Thymus (tissue), 11 donors: ENCODE data around the gene UBE2Q2. TPM values are rescaled to one million over a fixed set of nuclear protein-coding genes. Genes with fewer than 3 reads are reported as not detected.
"Not testable (repeated sequence)": the region's sequence is repeated elsewhere in the genome, so short reads cannot be mapped to it uniquely, and the experiment has no call there.

Experiments
- DNase-seq, 9 donors: peaks; one replicate each; pipeline ENCODE4 v3.0.0-alpha.2; 2013; ENCODE audit warnings: low spot score in 9 of 9, low read depth in 6 of 9, missing footprints in 1 of 9
- H3K27ac ChIP-seq, 2 donors: one replicate each; pipeline ENCODE4 v1.5.1; 2013; ENCODE audit warnings: control low read depth in 1 of 2, low read depth in 1 of 2, low read length in 1 of 2, mild to moderate bottlenecking in 1 of 2, moderate library complexity in 1 of 2
- H3K27me3 ChIP-seq, 2 donors: one replicate each; pipeline ENCODE4 v1.5.1; 2013; ENCODE audit warnings: low read length in 1 of 2; ENCODE audit not compliant: control insufficient read depth in 2 of 2, insufficient read depth in 1 of 2
- H3K36me3 ChIP-seq, 2 donors: one replicate each; pipeline ENCODE4 v1.5.1; 2013; ENCODE audit warnings: low read length in 1 of 2, mild to moderate bottlenecking in 1 of 2, moderate library complexity in 1 of 2; ENCODE audit not compliant: control insufficient read depth in 2 of 2, insufficient read depth in 2 of 2
- H3K4me1 ChIP-seq, 2 donors: one replicate each; pipeline ENCODE4 v1.5.1; 2013; ENCODE audit warnings: low read length in 2 of 2; ENCODE audit not compliant: control insufficient read depth in 2 of 2, insufficient read depth in 2 of 2
- H3K4me3 ChIP-seq, 2 donors: one replicate each; pipeline ENCODE4 v1.5.1; 2013; ENCODE audit warnings: low read length in 2 of 2, control low read depth in 1 of 2, mild to moderate bottlenecking in 1 of 2
- H3K9me3 ChIP-seq, 2 donors: one replicate each; pipeline ENCODE4 v1.5.1; 2013; ENCODE audit warnings: low read length in 1 of 2, mild to moderate bottlenecking in 1 of 2; ENCODE audit not compliant: control insufficient read depth in 2 of 2, insufficient read depth in 1 of 2
- WGBS: extraction: QIAGEN DNeasy Blood & Tissue Kit; methylation state at CpG from one replicate; pipeline ENCODE4 v1.1.7; 2013; 5-methylcytosine and 5-hydroxymethylcytosine counted together
- polyA plus RNA-seq: library from polyadenylated mRNA; stranded (reverse); fragments of 200-250 nt; gene quantifications from one replicate; pipeline ENCODE4 v1.2.3, GENCODE V29; 2013
- total RNA-seq: library from RNA; stranded (reverse); fragments of 120-200 nt; gene quantifications from one replicate; pipeline ENCODE4 v1.2.4, GENCODE V29; 2013
- donor health status: healthy.

UBE2Q2 gene
- total and polyA plus RNA-seq, 2 donors, result 24.2 to 56.5 TPM

DNA sequence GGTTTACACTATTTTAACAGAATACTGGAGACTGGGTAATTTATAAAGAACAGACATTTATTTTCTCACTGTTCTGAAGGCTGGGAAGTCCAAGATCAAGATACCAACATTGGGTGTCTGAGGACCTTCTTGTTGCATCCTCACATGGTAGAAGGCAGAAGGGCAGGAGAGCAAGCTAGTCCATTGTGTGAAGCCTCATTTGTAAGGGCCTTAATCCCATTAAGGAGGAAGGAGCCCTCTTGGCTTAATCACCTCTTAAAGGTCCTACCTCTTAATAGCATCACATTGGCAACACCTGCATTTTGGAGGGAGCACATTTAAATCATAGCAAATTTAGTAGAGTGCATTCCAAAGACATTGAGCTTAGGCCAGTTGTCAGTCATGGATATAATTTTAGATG lies 26.2 kb downstream of the UBE2Q2 start:
- Histone ChIP-seq H3K36me3 (peaks cover 12 to 18% of the 10 kb centered on the region in 2 donors), H3K27me3 (no peaks in the 10 kb centered on the region), H3K4me3 (no peak overlapping the region), H3K27ac (no peak overlapping the region), H3K9me3 (no peaks in the 10 kb centered on the region), H3K4me1 (no peaks in the 10 kb centered on the region)
- DNase-seq, result no peak

- not testable (repeated sequence) for H3K27me3 ChIP-seq, H3K27ac ChIP-seq, H3K4me3 ChIP-seq, DNase-seq, H3K9me3 ChIP-seq, H3K4me1 ChIP-seq
- H3K36me3 ChIP-seq, result peaks cover 12 to 32% of the 10 kb centered on the region in 2 donors
- 99% methylated on average over 1 of the region's 1 CpG for WGBS
These were observed 28.3 kb downstream of the UBE2Q2 start for GRCh38 chr15:75871589-75871988.

DNA sequence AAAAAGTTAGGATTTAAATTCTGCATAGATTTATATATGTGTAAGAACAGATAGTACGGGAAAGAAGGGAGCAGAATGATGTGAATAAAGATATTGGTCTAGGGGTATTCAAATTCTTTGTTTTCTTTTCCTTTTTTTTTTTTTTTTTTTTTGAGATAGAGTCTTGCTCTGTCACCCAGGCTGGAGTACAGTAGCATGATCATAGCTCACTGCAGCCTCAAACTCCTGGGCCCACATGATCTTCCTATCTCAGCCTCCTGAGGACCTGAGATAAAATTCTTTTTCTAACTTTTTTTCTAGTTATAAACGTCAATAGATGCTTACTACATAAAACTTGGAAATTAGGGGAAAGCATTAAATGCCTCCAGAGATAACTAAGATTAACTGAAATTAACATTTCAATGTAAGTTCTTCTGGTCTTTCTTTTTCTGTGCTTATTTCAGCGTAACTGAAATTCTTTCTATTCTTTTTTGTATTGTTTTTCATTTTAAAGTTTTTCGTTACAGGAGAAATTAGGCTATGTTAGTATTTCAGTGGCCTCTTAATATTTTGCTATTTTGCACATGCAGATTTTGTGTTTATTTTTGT lies 29.2 kb downstream of the UBE2Q2 start:
- Histone ChIP-seq H3K9me3 (no peaks in the 10 kb centered on the region), H3K36me3 (peaks cover 12 to 32% of the 10 kb centered on the region in 2 donors), H3K27me3 (no peaks in the 10 kb centered on the region), H3K4me1 (no peaks in the 10 kb centered on the region), H3K27ac (no peak overlapping the region), H3K4me3 (no peak overlapping the region)
- DNase-seq, result no peak
- 96% methylated on average over 4 of the region's 4 CpGs for WGBS

GRCh38 chr15:75884041-75884440 lies 40.8 kb downstream of the UBE2Q2 start:
- Histone ChIP-seq H3K9me3 (no peaks in the 10 kb centered on the region), H3K27ac (no peak overlapping the region), H3K27me3 (no peaks in the 10 kb centered on the region), H3K4me1 (no peaks in the 10 kb centered on the region), H3K36me3 (peaks cover 3 to 29% of the 10 kb centered on the region in 2 donors), H3K4me3 (no peak overlapping the region)
- no peak for DNase-seq
- WGBS, result 91% methylated on average over 1 of the region's 1 CpG

- no peak for DNase-seq
- no peak overlapping the region for H3K4me3 ChIP-seq
- H3K4me1 ChIP-seq, result no peaks in the 10 kb centered on the region
- no peak overlapping the region for H3K27ac ChIP-seq
- H3K27me3 ChIP-seq, result no peaks in the 10 kb centered on the region
- peaks cover 7 to 17% of the 10 kb centered on the region in 2 donors for H3K36me3 ChIP-seq
- H3K9me3 ChIP-seq, result no peaks in the 10 kb centered on the region
- WGBS, result 100% methylated on average over 1 of the region's 1 CpG
These were observed 43.9 kb downstream of the UBE2Q2 start for GRCh38 chr15:75887178-75887577.

DNA sequence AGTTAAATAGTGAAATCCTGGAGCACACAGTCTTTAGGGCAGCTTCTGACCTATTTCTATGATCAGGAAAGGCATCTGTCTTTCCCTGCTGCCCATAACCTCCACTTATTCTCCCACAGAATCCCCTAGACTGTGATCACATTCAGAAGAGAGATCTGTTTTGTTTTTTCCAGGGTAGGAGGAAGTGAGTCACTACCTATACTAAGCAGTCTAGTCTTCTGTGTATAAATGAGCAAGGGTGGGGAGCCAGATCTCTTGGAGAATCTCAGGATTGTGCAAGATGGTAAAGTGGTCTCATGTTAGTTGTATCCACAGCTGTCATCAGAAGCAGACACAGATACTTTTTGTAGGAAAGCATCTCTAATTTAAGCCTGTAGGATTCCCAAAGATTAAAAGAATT lies 48.6 kb downstream of the UBE2Q2 start:
- no peak overlapping the region for H3K27ac ChIP-seq
- H3K4me1 ChIP-seq, result no peaks in the 10 kb centered on the region
- H3K9me3 ChIP-seq, result no peaks in the 10 kb centered on the region
- H3K27me3 ChIP-seq, result no peaks in the 10 kb centered on the region
- DNase-seq, result no peak
- peaks cover 7 to 17% of the 10 kb centered on the region in 2 donors for H3K36me3 ChIP-seq
- no peak overlapping the region for H3K4me3 ChIP-seq

DNA sequence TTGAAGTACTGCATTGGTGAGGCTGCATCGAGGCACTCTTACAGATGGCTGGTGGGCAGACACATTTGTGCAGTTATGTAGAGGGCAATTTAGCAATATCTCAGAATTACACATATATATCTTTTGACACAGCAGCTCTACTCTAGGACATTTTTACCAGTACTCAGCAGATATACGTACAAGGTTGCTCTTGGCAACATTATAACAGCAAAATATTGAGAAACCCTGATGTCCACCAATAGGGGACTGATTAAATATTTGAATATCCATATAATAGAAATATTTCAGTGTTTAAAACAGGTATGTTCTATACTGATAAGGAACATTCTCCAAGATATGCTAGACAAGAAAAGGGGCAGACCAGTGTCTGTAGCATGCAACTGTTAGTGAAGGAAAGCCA lies 52.5 kb downstream of the UBE2Q2 start:
- H3K4me3 ChIP-seq, result no peak overlapping the region
- 97% methylated on average over 2 of the region's 2 CpGs for WGBS
- DNase-seq, result no peak
- H3K36me3 ChIP-seq, result peaks cover 7 to 21% of the 10 kb centered on the region in 2 donors
- H3K27me3 ChIP-seq, result no peaks in the 10 kb centered on the region
- no peaks in the 10 kb centered on the region for H3K4me1 ChIP-seq
- H3K9me3 ChIP-seq, result no peaks in the 10 kb centered on the region
- no peak overlapping the region for H3K27ac ChIP-seq

DNA sequence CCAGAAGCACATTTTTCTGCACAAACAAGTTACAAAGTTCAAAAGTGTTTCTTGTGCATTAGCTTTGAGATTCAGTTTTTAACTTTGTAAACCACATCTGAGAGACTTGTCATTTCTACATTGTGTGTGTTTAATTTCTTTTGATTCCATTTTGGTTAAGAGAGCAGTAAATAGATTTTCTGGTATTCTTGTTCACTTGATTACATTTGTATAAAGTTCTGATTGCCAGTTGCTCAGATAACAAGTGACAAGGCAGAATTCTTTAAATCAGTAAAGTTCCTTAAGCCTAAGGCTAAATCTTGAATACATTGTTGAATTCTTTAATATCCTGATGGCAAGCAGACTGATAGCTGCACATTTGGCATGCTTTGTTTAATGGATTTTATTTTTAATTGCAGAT lies 57.3 kb downstream of the UBE2Q2 start:
- Histone ChIP-seq H3K9me3 (no peaks in the 10 kb centered on the region), H3K27ac (no peak overlapping the region), H3K4me3 (no peak overlapping the region), H3K36me3 (peaks cover 3 to 12% of the 10 kb centered on the region in 2 donors), H3K27me3 (no peaks in the 10 kb centered on the region), H3K4me1 (peaks cover 10% of the 10 kb centered on the region in 2 donors)
- peak in 1 of 9 donors; percentile 15 for DNase-seq

DNA sequence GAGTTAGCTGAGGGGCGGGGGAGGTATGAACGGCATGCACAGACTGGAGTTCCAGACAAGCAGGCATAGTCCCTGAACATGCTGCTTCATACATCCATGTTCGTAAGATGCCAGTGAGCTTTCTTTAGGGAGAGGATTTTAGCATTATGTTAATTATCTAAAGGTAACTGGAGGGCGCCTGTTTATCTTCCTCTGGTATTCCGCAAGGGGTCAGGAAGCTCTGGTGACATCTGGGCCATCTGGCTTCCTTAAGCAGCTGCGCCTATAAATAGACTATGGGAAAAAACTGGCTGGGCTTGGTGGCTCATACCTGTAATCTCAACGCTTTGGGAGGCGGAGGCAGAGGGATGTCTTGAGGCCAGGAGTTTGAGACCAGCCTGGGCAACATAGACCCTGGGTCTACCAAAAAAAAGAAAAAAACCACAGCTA lies 58.9 kb downstream of the UBE2Q2 start:
- H3K4me1 ChIP-seq, result peaks cover 10% of the 10 kb centered on the region in 2 donors
- H3K9me3 ChIP-seq, result no peaks in the 10 kb centered on the region
- DNase-seq, result no peak
- 55% methylated on average over 8 of the region's 8 CpGs for WGBS
- no peaks in the 10 kb centered on the region for H3K27me3 ChIP-seq
- no peak overlapping the region for H3K27ac ChIP-seq
- H3K36me3 ChIP-seq, result peaks cover 3 to 11% of the 10 kb centered on the region in 2 donors
- H3K4me3 ChIP-seq, result no peak overlapping the region
